ENCODE measurements around the gene GRIA3. TPM values are rescaled to one million over a fixed set of nuclear protein-coding genes. Genes with fewer than 3 reads are reported as not detected.

Gene GRIA3
- total RNA-seq, 1 donor from 2014 or later: 18.6 TPM

- Mint-ChIP-seq H3K4me3 (ENCODE audit: unreplicated experiment) (no peak overlapping the region), H3K27me3 (ENCODE audit: low read depth, unreplicated experiment) (no peaks in the 10 kb centered on the region), H3K27ac (ENCODE audit: unreplicated experiment) (no peak overlapping the region), H3K4me1 (ENCODE audit: low read depth, unreplicated experiment) (peaks cover 13% of the 10 kb centered on the region), H3K9me3 (ENCODE audit: unreplicated experiment) (no peaks in the 10 kb centered on the region), H3K36me3 (ENCODE audit: low read depth, unreplicated experiment) (no peaks in the 10 kb centered on the region)
- Histone ChIP-seq H2AFZ (ENCODE audit: low read depth, low read length) (no peak overlapping the region), H3K27me3 (ENCODE audit: insufficient read depth, low read length) (no peaks in the 10 kb centered on the region), H3K79me2 (ENCODE audit: insufficient read depth, low read length) (no peaks in the 10 kb centered on the region), H3K4me3 (ENCODE audit: insufficient read depth, low read depth, low read length) (no peak overlapping the region), H3K36me3 (ENCODE audit: insufficient read depth, low read length) (no peaks in the 10 kb centered on the region), H3K9ac (ENCODE audit: low read length) (no peak overlapping the region), H4K20me1 (ENCODE audit: insufficient read depth, low read length) (no peaks in the 10 kb centered on the region), H3K4me2 (ENCODE audit: low read length) (no peak overlapping the region), H3K9me3 (ENCODE audit: insufficient read depth, low read depth, low read length) (no peaks in the 10 kb centered on the region), H3K4me1 (ENCODE audit: insufficient read depth, low read length) (no peaks in the 10 kb centered on the region), H3K27ac (ENCODE audit: low read depth, low read length) (no peak overlapping the region)
- FAIRE-seq: peak; percentile 100
- DNase-seq (ENCODE audit: low read depth): peak; percentile 37
- no peak for TF ChIP-seq CTCF (IDR thresholded peaks at IDR 0.05; ENCODE audit: insufficient read depth, low read depth, low read length)
- no peak for TF ChIP-seq EZH2 (IDR thresholded peaks at IDR 0.05; ENCODE audit: insufficient read depth, low read length)
Measured at GRCh38 chrX:123399709-123400108, 215.6 kb downstream of the GRIA3 start.

- H3K27me3 ChIP-seq (ENCODE audit: insufficient read depth, low read length): no peaks in the 10 kb centered on the region
- no peak overlapping the region for H3K27ac ChIP-seq (ENCODE audit: low read depth, low read length)
- no peak overlapping the region for H3K4me3 ChIP-seq (ENCODE audit: insufficient read depth, low read depth, low read length)
- H3K4me2 ChIP-seq (ENCODE audit: low read length): no peak overlapping the region
- FAIRE-seq (peak; percentile 65), DNase-seq (ENCODE audit: low read depth) (no peak)
- Mint-ChIP-seq H3K9me3 (ENCODE audit: unreplicated experiment) (no peaks in the 10 kb centered on the region), H3K4me1 (ENCODE audit: low read depth, unreplicated experiment) (peaks cover 16% of the 10 kb centered on the region), H3K4me3 (ENCODE audit: unreplicated experiment) (no peak overlapping the region), H3K27me3 (ENCODE audit: low read depth, unreplicated experiment) (no peaks in the 10 kb centered on the region), H3K36me3 (ENCODE audit: low read depth, unreplicated experiment) (peaks cover 4% of the 10 kb centered on the region), H3K27ac (ENCODE audit: unreplicated experiment) (no peak overlapping the region)
- H3K79me2 ChIP-seq (ENCODE audit: insufficient read depth, low read length): no peaks in the 10 kb centered on the region
- peaks cover 3% of the 10 kb centered on the region for H3K4me1 ChIP-seq (ENCODE audit: insufficient read depth, low read length)
- no peaks in the 10 kb centered on the region for H4K20me1 ChIP-seq (ENCODE audit: insufficient read depth, low read length)
- no peak overlapping the region for H2AFZ ChIP-seq (ENCODE audit: low read depth, low read length)
- H3K9ac ChIP-seq (ENCODE audit: low read length): no peak overlapping the region
- no peaks in the 10 kb centered on the region for H3K9me3 ChIP-seq (ENCODE audit: insufficient read depth, low read depth, low read length)
- no peak for TF ChIP-seq EZH2 (IDR thresholded peaks at IDR 0.05; ENCODE audit: insufficient read depth, low read length)
- no peak for TF ChIP-seq CTCF (IDR thresholded peaks at IDR 0.05; ENCODE audit: insufficient read depth, low read depth, low read length)
- H3K36me3 ChIP-seq (ENCODE audit: insufficient read depth, low read length): peaks cover 2% of the 10 kb centered on the region
Measured at GRCh38 chrX:123405231-123405630, 221.2 kb downstream of the GRIA3 start.

GRCh38 chrX:123408821-123409737 lies 225.0 kb downstream of the GRIA3 start:
- H3K27ac ChIP-seq (ENCODE audit: low read depth, low read length): peak overlapping the region; percentile 42
- peaks cover 14% of the 10 kb centered on the region for H3K4me1 ChIP-seq (ENCODE audit: insufficient read depth, low read length)
- H3K36me3 Mint-ChIP-seq (ENCODE audit: low read depth, unreplicated experiment): peaks cover 7% of the 10 kb centered on the region
- H3K36me3 ChIP-seq (ENCODE audit: insufficient read depth, low read length): peaks cover 2% of the 10 kb centered on the region
- no peaks in the 10 kb centered on the region for H3K9me3 Mint-ChIP-seq (ENCODE audit: unreplicated experiment)
- H3K27me3 Mint-ChIP-seq (ENCODE audit: low read depth, unreplicated experiment): no peaks in the 10 kb centered on the region
- no peaks in the 10 kb centered on the region for H3K9me3 ChIP-seq (ENCODE audit: insufficient read depth, low read depth, low read length)
- FAIRE-seq (peak; percentile 100), DNase-seq (ENCODE audit: low read depth) (peak; percentile 87)
- H4K20me1 ChIP-seq (ENCODE audit: insufficient read depth, low read length): no peaks in the 10 kb centered on the region
- peak overlapping the region; percentile 69 for H3K27ac Mint-ChIP-seq (ENCODE audit: unreplicated experiment)
- H2AFZ ChIP-seq (ENCODE audit: low read depth, low read length): no peak overlapping the region
- H3K9ac ChIP-seq (ENCODE audit: low read length): peak overlapping the region; percentile 23
- no peak overlapping the region for H3K4me3 ChIP-seq (ENCODE audit: insufficient read depth, low read depth, low read length)
- no peaks in the 10 kb centered on the region for H3K27me3 ChIP-seq (ENCODE audit: insufficient read depth, low read length)
- peaks cover 24% of the 10 kb centered on the region for H3K4me1 Mint-ChIP-seq (ENCODE audit: low read depth, unreplicated experiment)
- H3K79me2 ChIP-seq (ENCODE audit: insufficient read depth, low read length): no peaks in the 10 kb centered on the region
- no peak overlapping the region for H3K4me3 Mint-ChIP-seq (ENCODE audit: unreplicated experiment)
- H3K4me2 ChIP-seq (ENCODE audit: low read length): peak overlapping the region; percentile 41
- TF ChIP-seq EZH2 (IDR thresholded peaks at IDR 0.05; ENCODE audit: insufficient read depth, low read length) (no peak), CTCF (IDR thresholded peaks at IDR 0.05; ENCODE audit: insufficient read depth, low read depth, low read length) (no peak)
